K562 (cell line): ENCODE results near the gene ONECUT1. TPM values are rescaled to one million over a fixed set of nuclear protein-coding genes. Genes with fewer than 3 reads are reported as not detected.

ENCODE experiments used
- ATAC-seq: fragments of 200-7000 bp; cut with Tn5 transposase; 3 replicates; pipeline ENCODE4 v1.9.1; 2020; ENCODE audit warnings: moderate library complexity
- BruUV-seq: library from RNA; stranded (reverse); fragments of 400-500 nt; replicated peaks from 2 replicates; lab custom pipeline; 2021; lab: Mats Ljungman, UMichigan
- CTCF ChIA-PET: fragments of 300-600 bp; formaldehyde crosslinking; extraction: SDS; loops from one replicate; lab custom pipeline; 2021; ENCODE audit warnings: low intra/inter-chr PET ratio; lab: Yijun Ruan, JAX
- POLR2A ChIA-PET: fragments of 300-600, 350-650 bp; sonication (Branson Sonifier 250); formaldehyde crosslinking; extraction: SDS; loops from one replicate; lab custom pipeline; 2021; ENCODE audit warnings: antibody characterized with exemption, inconsistent platforms; lab: Yijun Ruan, JAX
- DNase-seq, 4 experiments: peaks; one replicate each; pipeline versions ENCODE4 v3.0.0 to v3.0.0-alpha.2; 2011 to 2018; ENCODE audit warnings: low spot score in 3 of 4, mixed read lengths in 3 of 4; ENCODE audit errors: extremely low read depth in 1 of 4
- FAIRE-seq: peaks from 2 replicates; lab custom pipeline; 2011; peaks lifted over from hg19 to GRCh38; lab: Jason Lieb, UNC
- H2AFZ ChIP-seq: 2 replicates; pipeline ENCODE4 v1.6.0; 2011; ENCODE audit warnings: low read depth, low read length, control low read depth, inconsistent platforms
- H3K27ac ChIP-seq: fragments of 200-600 bp; 3 replicates; pipeline ENCODE4 v1.8.0; 2011; ENCODE audit warnings: low read depth, mild to moderate bottlenecking, control low read depth, inconsistent platforms, low read length, moderate library complexity, mixed read lengths; ENCODE audit errors: extremely low read depth
- H3K27me3 ChIP-seq, 2 experiments: fragments of 300-600 bp in 1 of 2; 2 replicates in 1 of 2; 3 replicates in 1 of 2; pipeline versions ENCODE4 v1.6.0 to v1.8.0; 2011; ENCODE audit warnings: inconsistent platforms in 2 of 2, low read length in 2 of 2, mild to moderate bottlenecking in 1 of 2, mixed read lengths in 1 of 2, moderate library complexity in 1 of 2; ENCODE audit not compliant: control insufficient read depth in 2 of 2, insufficient read depth in 2 of 2
- H3K36me3 ChIP-seq: fragments of 300-600 bp; 3 replicates; pipeline ENCODE4 v1.8.0; 2011; ENCODE audit warnings: mild to moderate bottlenecking, low read length, inconsistent platforms; ENCODE audit not compliant: control insufficient read depth, insufficient read depth
- H3K4me1 ChIP-seq, 2 experiments: fragments of 200-600 bp in 1 of 2; replicated peaks in 1 of 2; 2 replicates in 1 of 2; 3 replicates in 1 of 2; pipeline versions ENCODE4 v1.5.1 to v1.8.0; 2011; ENCODE audit warnings: inconsistent platforms in 2 of 2, low read length in 2 of 2, mild to moderate bottlenecking in 1 of 2, mixed read lengths in 1 of 2, moderate library complexity in 1 of 2; ENCODE audit not compliant: control insufficient read depth in 2 of 2, insufficient read depth in 2 of 2
- H3K4me2 ChIP-seq: 2 replicates; pipeline ENCODE4 v1.6.1; 2011; ENCODE audit warnings: low read length, control low read depth, inconsistent platforms, mixed read lengths; ENCODE audit not compliant: insufficient read depth
- H3K4me3 ChIP-seq: fragments of 200-600 bp; sonication (generic), shearing (Covaris generic); 2 replicates; pipeline ENCODE4 v1.5.1; 2016; ENCODE audit warnings: control low read depth, inconsistent platforms
- H3K79me2 ChIP-seq: fragments of 200-600 bp; 3 replicates; pipeline ENCODE4 v1.8.0; 2011; ENCODE audit warnings: low read length, inconsistent platforms; ENCODE audit not compliant: control insufficient read depth, insufficient read depth
- H3K9ac ChIP-seq, 2 experiments: 2 replicates each; pipeline versions ENCODE4 v1.6.0 to v1.6.1; 2011; ENCODE audit warnings: low read depth in 2 of 2, low read length in 2 of 2, control low read depth in 1 of 2, inconsistent platforms in 1 of 2, mild to moderate bottlenecking in 1 of 2, mixed read lengths in 1 of 2; ENCODE audit not compliant: insufficient read depth in 1 of 2
- H3K9me1 ChIP-seq: one replicate; pipeline ENCODE4 v1.6.0; 2011; ENCODE audit warnings: inconsistent platforms, mild to moderate bottlenecking, low read length, moderate library complexity; ENCODE audit not compliant: control insufficient read depth, insufficient read depth
- H3K9me3 ChIP-seq: replicated peaks from 2 replicates; pipeline ENCODE4 v1.5.1; 2011; ENCODE audit warnings: low read depth, low read length, inconsistent platforms; ENCODE audit not compliant: control insufficient read depth, insufficient read depth
- H4K20me1 ChIP-seq: replicated peaks from 2 replicates; pipeline ENCODE4 v1.6.1; 2011; ENCODE audit warnings: low read length, inconsistent platforms, mixed read lengths; ENCODE audit not compliant: control insufficient read depth, insufficient read depth
- BHLHE40 ChIP-seq: IDR thresholded peaks from 2 replicates; pipeline ENCODE4 v1.6.1; 2011; ENCODE audit warnings: low read length, improper control_type of control experiment
- COPS2 ChIP-seq: fragments of 450-650 bp; conservative IDR thresholded peaks from 2 replicates; pipeline ENCODE4 v1.6.1; 2016; ENCODE audit warnings: mild to moderate bottlenecking, moderate library complexity
- DIDO1 ChIP-seq: fragments of 450-650 bp; IDR thresholded peaks from 2 replicates; pipeline ENCODE4 v1.6.1; 2016; ENCODE audit warnings: low read depth, missing biosample characterization, missing genetic modification characterization
- DPF2 ChIP-seq: fragments of 450-650 bp; IDR thresholded peaks from 2 replicates; pipeline ENCODE4 v1.6.1; 2016
- ETS2 ChIP-seq: IDR thresholded peaks from 2 replicates; pipeline ENCODE4 v1.6.1; 2016; ENCODE audit warnings: borderline replicate concordance, missing genetic modification characterization, mild to moderate bottlenecking, moderate library complexity, missing compliant biosample characterization; ENCODE audit not compliant: poor library complexity, severe bottlenecking
- GATAD2B ChIP-seq: fragments of 450-650 bp; IDR thresholded peaks from 2 replicates; pipeline ENCODE4 v1.6.1; 2017; ENCODE audit warnings: mild to moderate bottlenecking, borderline replicate concordance
- KLF16 ChIP-seq: IDR thresholded peaks from 2 replicates; pipeline ENCODE4 v1.6.1; 2016; ENCODE audit warnings: antibody characterized with exemption
- LCOR ChIP-seq: sonication (generic); formaldehyde crosslinking; IDR thresholded peaks from 2 replicates; pipeline ENCODE4 v1.8.0; 2022; ENCODE audit warnings: mild to moderate bottlenecking, missing genetic modification reagents
- PPARD ChIP-seq: fragments of 250-450 bp; sonication (Bioruptor Pico); IDR thresholded peaks from 2 replicates; pipeline ENCODE4 v1.8.0; 2022; ENCODE audit warnings: inconsistent platforms, mild to moderate bottlenecking, moderate library complexity
- SAFB2 ChIP-seq: fragments of 200-400 bp; formaldehyde crosslinking; IDR thresholded peaks from 2 replicates; pipeline ENCODE4 v1.6.1; 2018; ENCODE audit warnings: borderline replicate concordance, low read length, low read depth, moderate library complexity; ENCODE audit not compliant: severe bottlenecking
- SAP30 ChIP-seq: fragments of 200-600 bp; sonication (generic); IDR thresholded peaks from 2 replicates; pipeline ENCODE4 v1.6.1; 2012; ENCODE audit warnings: borderline replicate concordance, low read depth, mild to moderate bottlenecking, moderate library complexity, low read length, control low read depth, inconsistent platforms; ENCODE audit not compliant: insufficient read depth, poor library complexity, severe bottlenecking
- TFAM ChIP-seq: fragments of 250-450 bp; sonication (Bioruptor Pico); conservative IDR thresholded peaks from 2 replicates; pipeline ENCODE4 v1.5.0; 2021; ENCODE audit warnings: mild to moderate bottlenecking, moderate library complexity
- ZEB2 ChIP-seq: fragments of 450-650 bp; IDR thresholded peaks from 2 replicates; pipeline ENCODE4 v1.6.1; 2016
- ZKSCAN1 ChIP-seq: fragments of 150-350 bp; IDR thresholded peaks from 2 replicates; pipeline ENCODE4 v1.6.1; 2016; ENCODE audit warnings: low read depth, low read length
- ZNF175 ChIP-seq: fragments of 200-800 bp; sonication (Bioruptor generic); IDR thresholded peaks from 2 replicates; pipeline ENCODE4 v1.6.1; 2016; ENCODE audit warnings: low read depth, mild to moderate bottlenecking, missing genetic modification characterization, missing compliant biosample characterization
- ZNF184 ChIP-seq: sonication (generic); formaldehyde crosslinking; IDR thresholded peaks from 2 replicates; pipeline ENCODE4 v1.5.0; 2020; ENCODE audit warnings: missing genetic modification reagents
- ZNF449 ChIP-seq: fragments of 250-450 bp; sonication (Bioruptor Pico); IDR thresholded peaks from 2 replicates; pipeline ENCODE4 v1.8.0; 2022; ENCODE audit warnings: moderate library complexity, mild to moderate bottlenecking, inconsistent platforms
- ZNF696 ChIP-seq: fragments of 250-450 bp; sonication (Bioruptor Pico); conservative IDR thresholded peaks from 2 replicates; pipeline ENCODE4 v1.4.0; 2020; ENCODE audit warnings: mild to moderate bottlenecking, moderate library complexity
- ZNF778 ChIP-seq: fragments of 450-650 bp; formaldehyde crosslinking; IDR thresholded peaks from 2 replicates; pipeline ENCODE4 v1.4.0; 2020; ENCODE audit warnings: mild to moderate bottlenecking, moderate library complexity
- WGBS: fragments of 100-300 bp; shearing (Covaris generic); methylation state at CpG from one replicate; pipeline ENCODE4 v1.1.6; 2016; ENCODE audit warnings: low coverage, mixed read lengths; ENCODE audit not compliant: insufficient coverage; ENCODE audit errors: missing lambda C conversion rate; 5-methylcytosine and 5-hydroxymethylcytosine counted together
- in situ Hi-C: fragments of 300-500 bp; cut with MboI; formaldehyde crosslinking; loops from 4 replicates; pipeline ENCODE4 v1.15.0; 2018; ENCODE audit warnings: inconsistent platforms, mixed read lengths
- intact Hi-C: fragments of 100-400 bp; cut with micrococcal nuclease; formaldehyde crosslinking; loops from 2 replicates; pipeline ENCODE4 v1.14.2; 2022
- polyA plus RNA-seq, 8 experiments: library from polyadenylated mRNA; depleted of rRNA in 4 of 8; stranded (reverse) in 5 of 8; unstranded in 3 of 8; fragments of >200 nt; fragmentation: Nextera tagmentation in 2 of 8; fragmentation: Illumina TruSeq in 1 of 8; extraction: Ambion mirVana in 2 of 8; extraction: Trizol in 1 of 8; gene quantifications; 2 replicates each; pipeline versions ENCODE4 v1.2.1 to v1.2.3, GENCODE V29; 2011 to 2014; ENCODE audit warnings: inconsistent platforms in 1 of 8, missing spikeins in 1 of 8
- total RNA-seq, 7 experiments: library from RNA; depleted of rRNA in 6 of 7; stranded (reverse); fragments of >200 nt in 6 of 7; fragmentation: Illumina TruSeq in 2 of 7; extraction: Trizol in 2 of 7; gene quantifications; 2 replicates each; pipeline versions ENCODE4 v1.2.1 to v1.2.3, GENCODE V29; 2011 to 2021; ENCODE audit warnings: low replicate concordance in 1 of 7
- TF ChIP-seq, protein P1 (sequence below): fragments of 250-450 bp; sonication (Bioruptor Pico); IDR thresholded peaks from 2 replicates; pipeline ENCODE4 v1.4.0; 2020; ENCODE audit warnings: mild to moderate bottlenecking, moderate library complexity

The ONECUT1 gene
- total and polyA plus RNA-seq, 9 of the 15 experiments (the other 6 are each of a cell fraction or from before 2014, with no cell fraction given): not detected

DNA sequence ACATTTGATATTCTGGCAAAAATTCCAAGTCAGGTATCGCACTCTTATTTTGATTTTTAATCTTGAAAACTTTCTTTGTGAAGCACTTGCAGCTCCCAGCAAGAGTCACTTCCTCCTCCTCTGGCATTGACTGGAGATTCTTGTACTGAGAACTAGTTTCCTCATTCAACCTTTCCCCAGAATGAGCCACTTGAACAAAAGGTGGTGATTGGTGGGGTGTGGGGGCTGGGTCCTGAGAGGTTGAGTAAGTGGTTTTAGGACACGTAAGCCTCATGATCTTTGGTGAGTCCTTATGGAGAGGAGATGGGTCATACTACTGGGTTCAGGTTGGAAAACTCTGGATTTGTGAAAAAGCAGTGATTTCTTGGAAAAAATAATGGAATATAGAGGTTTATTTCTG is 32.3 kb upstream of the ONECUT1 start (continued):
- TF ChIP-seq ETS2 (tag): no peak
- TF ChIP-seq ZNF778: no peak
- no peak for TF ChIP-seq SAFB2
- no peak for TF ChIP-seq ZKSCAN1
- TF ChIP-seq TFAM (CRISPR knock-in tag): no peak
- TF ChIP-seq COPS2: no peak
- no peak for TF ChIP-seq ZEB2
- TF ChIP-seq GATAD2B: no peak

DNA sequence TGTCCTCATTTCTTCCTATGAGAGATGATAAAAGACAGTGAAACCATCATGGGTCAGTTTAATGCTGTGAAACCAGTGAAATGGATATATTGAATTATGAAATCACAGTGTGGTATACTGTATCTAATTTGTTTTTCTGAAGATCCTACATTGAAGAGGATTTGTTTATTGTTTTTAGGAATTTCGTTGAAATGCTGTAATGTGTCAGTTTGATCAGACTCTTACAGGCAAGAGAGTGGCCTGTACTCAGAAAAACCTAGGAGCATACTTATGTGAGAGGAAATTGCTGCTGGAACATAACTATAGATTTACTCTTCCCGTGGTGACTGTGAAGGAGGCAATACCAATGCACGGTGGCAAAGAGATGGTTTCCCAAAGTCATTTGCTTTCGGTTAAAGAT is 29.1 kb upstream of the ONECUT1 start:
- H3K79me2 ChIP-seq: no peaks in the 10 kb centered on the region
- ChIA-PET CTCF (no interaction called here), POLR2A (no interaction called here)
- in situ Hi-C loops (no loop called here), intact Hi-C loops (no loop called here)
- no peak overlapping the region for H3K9ac ChIP-seq
- H4K20me1 ChIP-seq: no peaks in the 10 kb centered on the region
- no peaks in the 10 kb centered on the region for H3K9me1 ChIP-seq
- H3K27me3 ChIP-seq: no peaks in the 10 kb centered on the region
- H3K4me1 ChIP-seq: no peaks in the 10 kb centered on the region
- WGBS: 1% methylated on average over 4 of the region's 4 CpGs
- no peak overlapping the region for H3K4me2 ChIP-seq
- no peaks in the 10 kb centered on the region for H3K36me3 ChIP-seq
- no peak for ATAC-seq
- H3K27ac ChIP-seq: no peak overlapping the region
- H2AFZ ChIP-seq: no peak overlapping the region
- no peak overlapping the region for H3K4me3 ChIP-seq
- FAIRE-seq: no peak
- BruUV-seq: no TSS peak
- DNase-seq: no peak
- no peaks in the 10 kb centered on the region for H3K9me3 ChIP-seq
- TF ChIP-seq, protein P1, sequence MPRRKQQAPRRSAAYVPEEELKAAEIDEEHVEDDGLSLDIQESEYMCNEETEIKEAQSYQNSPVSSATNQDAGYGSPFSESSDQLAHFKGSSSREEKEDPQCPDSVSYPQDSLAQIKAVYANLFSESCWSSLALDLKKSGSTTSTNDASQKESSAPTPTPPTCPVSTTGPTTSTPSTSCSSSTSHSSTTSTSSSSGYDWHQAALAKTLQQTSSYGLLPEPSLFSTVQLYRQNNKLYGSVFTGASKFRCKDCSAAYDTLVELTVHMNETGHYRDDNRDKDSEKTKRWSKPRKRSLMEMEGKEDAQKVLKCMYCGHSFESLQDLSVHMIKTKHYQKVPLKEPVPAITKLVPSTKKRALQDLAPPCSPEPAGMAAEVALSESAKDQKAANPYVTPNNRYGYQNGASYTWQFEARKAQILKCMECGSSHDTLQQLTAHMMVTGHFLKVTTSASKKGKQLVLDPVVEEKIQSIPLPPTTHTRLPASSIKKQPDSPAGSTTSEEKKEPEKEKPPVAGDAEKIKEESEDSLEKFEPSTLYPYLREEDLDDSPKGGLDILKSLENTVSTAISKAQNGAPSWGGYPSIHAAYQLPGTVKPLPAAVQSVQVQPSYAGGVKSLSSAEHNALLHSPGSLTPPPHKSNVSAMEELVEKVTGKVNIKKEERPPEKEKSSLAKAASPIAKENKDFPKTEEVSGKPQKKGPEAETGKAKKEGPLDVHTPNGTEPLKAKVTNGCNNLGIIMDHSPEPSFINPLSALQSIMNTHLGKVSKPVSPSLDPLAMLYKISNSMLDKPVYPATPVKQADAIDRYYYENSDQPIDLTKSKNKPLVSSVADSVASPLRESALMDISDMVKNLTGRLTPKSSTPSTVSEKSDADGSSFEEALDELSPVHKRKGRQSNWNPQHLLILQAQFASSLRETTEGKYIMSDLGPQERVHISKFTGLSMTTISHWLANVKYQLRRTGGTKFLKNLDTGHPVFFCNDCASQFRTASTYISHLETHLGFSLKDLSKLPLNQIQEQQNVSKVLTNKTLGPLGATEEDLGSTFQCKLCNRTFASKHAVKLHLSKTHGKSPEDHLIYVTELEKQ (CRISPR knock-in tag): no peak
- TF ChIP-seq KLF16: no peak
- no peak for TF ChIP-seq PPARD (CRISPR knock-in tag)
- no peak for TF ChIP-seq DIDO1 (tag)
- TF ChIP-seq SAP30: no peak
- TF ChIP-seq DPF2: no peak
- TF ChIP-seq ZNF175 (CRISPR knock-in tag): no peak
- no peak for TF ChIP-seq ZNF449 (CRISPR knock-in tag)
- no peak for TF ChIP-seq ZNF696
- TF ChIP-seq BHLHE40: no peak
- no peak for TF ChIP-seq LCOR (CRISPR knock-in tag)
- no peak for TF ChIP-seq ZNF184
